GM12801 (cell line): ENCODE results near the gene CDR2.

Experiments
- CTCF ChIP-seq: IDR thresholded peaks from one replicate; pipeline ENCODE4 v1.5.1; 2011; ENCODE audit warnings: control low read depth; ENCODE audit not compliant: insufficient read length; ENCODE audit errors: extremely low read depth

CDR2 gene

GRCh38 chr16:22388101-22388644 is 13.8 kb upstream of the CDR2 start:
- TF ChIP-seq CTCF, result no peak

GRCh38 chr16:22386976-22387375 is 12.6 kb upstream of the CDR2 start:
- no peak for TF ChIP-seq CTCF

- no peak for TF ChIP-seq CTCF
These were observed 10.8 kb upstream of the CDR2 start for GRCh38 chr16:22385196-22385595.

DNA sequence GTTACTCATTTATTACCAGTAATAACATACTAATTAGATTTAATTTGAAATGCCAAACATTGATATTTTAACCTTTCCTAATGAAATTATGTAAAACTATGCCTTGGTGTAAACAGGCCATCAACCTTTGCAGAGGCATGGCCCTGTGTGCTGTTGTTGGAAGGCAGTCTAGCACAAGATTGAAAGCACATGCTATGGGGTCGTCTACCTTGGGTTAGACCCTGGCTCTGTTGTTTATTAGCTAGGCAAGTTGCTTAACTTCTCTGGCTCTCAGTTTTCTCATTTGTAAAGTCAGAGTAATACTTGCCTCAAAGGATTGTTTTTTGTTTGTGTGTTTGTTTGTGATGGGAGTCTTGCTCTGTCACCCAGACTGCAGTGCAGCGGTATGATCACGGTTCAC is 9.4 kb upstream of the CDR2 start:
- no peak for TF ChIP-seq CTCF

DNA sequence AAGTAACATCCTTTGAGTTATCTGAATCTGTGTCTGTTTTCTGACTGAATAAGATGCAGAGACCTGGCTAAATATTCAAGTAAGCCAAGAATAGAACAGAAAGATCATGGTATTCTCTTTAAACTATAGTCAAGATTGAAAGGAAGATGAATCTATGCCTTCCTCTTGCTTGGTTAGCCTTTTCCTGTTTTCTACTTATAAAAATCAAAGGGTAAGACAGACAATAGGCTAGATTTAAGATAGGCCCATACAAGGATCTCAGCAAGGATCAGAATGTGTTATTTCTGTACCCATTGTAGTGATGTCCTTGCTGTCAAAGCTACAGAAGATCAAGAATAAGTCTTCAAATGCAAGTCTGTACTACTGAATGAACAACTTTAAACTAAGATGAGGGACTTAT is 7.0 kb upstream of the CDR2 start:
- TF ChIP-seq CTCF, result no peak

DNA sequence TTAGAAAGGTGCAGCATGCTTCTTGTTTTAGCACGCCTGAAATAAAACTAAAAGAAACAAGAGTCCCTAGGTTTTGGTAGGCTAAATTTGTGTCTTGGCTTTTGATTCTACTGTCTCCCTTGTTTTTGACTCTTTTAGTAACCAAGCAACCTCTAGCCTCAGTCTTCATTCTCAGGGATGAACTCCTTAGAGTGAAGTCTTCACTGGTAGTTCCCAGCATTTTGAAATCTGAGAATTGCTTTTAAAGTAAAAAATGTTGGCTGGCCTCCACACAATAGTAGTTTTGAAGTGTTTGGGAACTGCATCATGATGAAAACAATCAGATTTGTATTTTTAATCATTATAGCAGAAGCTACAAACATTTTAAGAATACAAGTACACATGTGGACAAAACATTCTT is 6.1 kb upstream of the CDR2 start:
- TF ChIP-seq CTCF, result no peak

- TF ChIP-seq CTCF, result no peak
These were observed 5.2 kb upstream of the CDR2 start for GRCh38 chr16:22379656-22380055.
